GM18868 (cell line): Measurements from ENCODE around the gene CMSS1.

Source experiments
- ATAC-seq: cut with Tn5 transposase; IDR thresholded peaks from one replicate; pipeline ENCODE4 v1.9.1; 2021; ENCODE audit warnings: mild to moderate bottlenecking, moderate library complexity; ENCODE audit not compliant: unreplicated experiment

Gene CMSS1

DNA sequence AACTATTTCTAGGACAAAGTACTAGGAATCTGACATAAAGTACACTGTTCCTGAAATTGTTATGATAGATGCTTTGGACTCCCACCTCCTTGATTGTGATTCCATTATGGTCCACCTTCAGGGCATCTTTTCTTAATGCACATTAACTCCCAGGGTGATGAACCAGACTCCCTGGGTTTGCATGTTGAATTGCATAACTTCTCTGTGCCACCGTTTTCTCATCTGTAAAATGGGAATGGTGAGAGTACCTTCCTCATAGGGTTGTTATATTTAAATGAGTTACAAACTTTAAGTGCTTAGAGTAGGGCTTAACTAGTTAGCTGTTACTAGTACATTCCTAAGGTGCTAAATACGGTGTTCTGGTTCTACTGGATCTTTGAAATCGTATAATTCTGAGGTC lies 81.9 kb downstream of the CMSS1 start:
- no peak for ATAC-seq

DNA sequence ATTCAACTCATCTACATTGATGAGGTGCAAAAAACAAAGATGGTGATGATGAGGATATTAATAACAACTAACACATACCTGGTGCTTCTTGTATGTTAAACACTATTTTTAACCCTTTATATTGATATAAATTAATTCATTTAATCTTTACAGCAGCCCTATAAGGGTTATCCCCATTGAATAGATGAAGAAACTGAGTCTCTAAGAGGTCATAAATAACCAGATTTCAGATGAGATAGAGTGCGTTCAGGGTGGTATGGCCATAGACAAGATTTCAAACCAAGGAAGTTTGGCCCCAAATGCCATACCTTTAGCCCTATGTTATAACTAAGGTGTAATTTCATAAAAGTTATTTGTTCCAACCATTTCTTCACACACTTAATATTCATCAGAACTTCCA lies 82.6 kb downstream of the CMSS1 start:
- no peak for ATAC-seq

DNA sequence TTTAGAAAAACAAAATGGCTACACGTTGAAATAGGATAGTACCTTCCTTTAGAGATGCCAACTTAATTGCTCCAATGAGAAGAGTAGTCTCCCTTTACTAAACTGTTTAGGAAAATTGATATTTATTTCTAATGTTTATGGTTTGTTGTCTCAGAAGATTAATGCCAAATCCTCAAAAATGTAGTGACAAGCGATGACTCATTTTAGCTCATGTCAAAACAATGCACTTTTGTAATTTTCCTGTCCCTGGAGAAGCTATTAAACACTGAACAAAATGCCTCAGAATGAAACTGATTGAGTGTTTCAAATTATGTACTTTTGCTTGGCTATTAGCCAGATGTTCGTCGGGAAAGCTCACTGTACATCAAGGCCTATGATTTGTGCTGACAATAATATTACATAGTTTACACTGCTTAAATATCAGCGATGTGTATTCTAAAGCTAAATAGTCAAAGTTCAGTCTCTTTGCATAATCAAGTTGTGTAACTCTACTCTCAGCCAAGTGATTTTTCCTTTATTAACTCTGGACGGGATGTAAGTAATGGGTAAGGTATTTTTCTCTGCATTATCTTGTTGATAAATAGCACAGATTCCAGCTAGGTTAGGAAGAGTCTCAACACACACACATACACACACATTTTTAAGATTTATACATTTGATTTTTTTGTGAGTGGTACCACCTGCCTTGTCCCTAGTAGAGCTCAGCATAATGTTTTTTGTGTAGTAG lies 83.7 kb downstream of the CMSS1 start:
- ATAC-seq: no peak

DNA sequence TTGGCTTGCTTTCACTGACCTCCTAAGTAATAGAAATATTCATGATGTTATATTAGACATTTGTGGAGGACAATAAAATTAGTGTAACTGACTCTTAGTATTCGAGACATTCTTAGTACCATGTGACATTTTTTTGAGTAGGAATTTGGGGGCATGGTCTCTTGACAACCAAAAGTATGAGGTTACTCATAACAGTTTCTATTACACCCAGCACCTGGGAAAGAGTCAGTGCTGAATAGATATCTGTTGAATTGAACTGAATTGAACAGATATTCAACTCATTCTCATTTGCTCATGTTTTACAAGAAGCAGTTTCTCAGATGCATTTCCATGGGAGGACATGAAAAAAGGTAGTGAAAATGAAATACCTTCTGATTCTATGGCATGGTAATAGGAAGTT lies 84.4 kb downstream of the CMSS1 start:
- ATAC-seq: peak; percentile 52

DNA sequence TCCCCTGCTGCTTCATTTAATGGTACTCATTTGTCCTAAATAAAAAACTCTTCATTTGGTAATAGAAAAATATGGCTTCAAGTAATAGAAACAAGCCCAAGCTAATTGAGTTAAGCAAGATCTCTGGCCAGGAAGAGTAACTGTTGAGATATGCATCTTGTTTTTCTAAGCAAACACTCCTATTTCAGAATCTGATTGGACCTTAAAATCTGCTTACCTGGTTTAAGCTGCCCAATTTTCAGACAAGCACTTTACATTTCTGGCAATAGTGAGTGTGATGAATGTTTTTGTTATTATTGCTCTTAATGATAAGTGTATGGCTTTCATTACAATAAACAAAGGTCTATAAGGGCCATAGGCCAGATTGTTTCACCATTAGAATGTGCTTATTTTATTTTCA lies 86.2 kb downstream of the CMSS1 start:
- no peak for ATAC-seq

DNA sequence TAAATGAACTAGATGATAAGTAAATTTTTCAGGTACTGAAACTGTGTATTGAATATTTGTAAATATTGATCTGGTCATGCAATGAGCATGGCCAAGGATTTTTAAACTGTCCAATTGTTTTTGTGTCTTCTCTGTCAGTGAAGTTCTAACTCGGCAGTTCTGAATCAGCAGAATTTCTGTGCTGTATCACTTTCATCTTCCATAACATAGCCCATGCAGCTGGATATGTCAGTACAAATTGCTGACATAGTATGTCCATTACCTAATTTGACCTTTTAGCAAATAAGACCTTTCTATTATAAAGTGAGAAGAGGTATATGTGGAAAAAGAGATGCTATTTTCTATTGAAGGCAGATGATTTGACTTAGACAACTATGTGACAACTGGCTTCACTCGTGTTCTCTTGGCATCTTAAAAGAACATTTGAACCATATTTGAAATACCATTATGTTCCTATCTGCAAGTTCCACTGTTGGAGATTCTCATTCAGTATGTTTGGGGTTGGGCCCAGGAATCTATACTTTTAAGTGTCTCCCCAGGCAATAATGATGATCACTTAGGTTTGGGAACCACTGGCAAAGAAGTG lies 90.4 kb downstream of the CMSS1 start:
- no peak for ATAC-seq

DNA sequence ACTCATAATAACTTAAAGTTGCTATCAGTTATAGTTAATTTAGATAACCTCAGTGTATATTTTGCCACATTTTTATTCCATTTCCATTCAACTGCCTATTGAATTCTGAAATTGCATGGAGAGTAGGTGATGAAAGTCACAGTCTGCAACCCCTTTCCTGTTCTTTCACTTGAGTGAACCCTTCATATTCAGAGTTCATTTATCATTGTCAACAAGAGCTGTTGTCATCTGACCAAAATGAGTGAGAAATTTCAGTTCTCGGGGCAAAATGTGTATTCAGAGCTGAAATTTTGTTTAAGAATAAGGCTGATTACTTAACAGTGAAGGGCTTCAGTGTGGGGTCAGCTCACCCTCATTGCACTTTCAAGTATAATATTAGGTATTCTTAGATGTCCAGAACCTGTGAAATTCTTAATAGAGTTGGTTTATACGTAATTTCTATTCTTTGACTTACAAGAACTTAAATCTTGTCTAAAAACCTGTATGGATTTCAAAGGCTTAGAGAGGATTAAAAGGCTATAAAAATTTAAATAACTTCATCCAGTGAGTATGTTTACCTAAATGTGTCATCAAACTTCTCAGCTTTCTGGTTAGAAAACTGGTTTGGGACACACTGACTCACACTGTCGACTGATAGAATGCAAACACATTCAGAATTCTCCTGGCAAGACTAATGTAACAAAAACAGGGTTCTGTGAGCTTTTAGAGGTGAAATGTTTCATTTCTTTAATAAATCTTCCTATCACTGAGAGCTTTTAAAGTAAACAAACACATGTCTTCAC lies 92.2 kb downstream of the CMSS1 start:
- no peak for ATAC-seq

DNA sequence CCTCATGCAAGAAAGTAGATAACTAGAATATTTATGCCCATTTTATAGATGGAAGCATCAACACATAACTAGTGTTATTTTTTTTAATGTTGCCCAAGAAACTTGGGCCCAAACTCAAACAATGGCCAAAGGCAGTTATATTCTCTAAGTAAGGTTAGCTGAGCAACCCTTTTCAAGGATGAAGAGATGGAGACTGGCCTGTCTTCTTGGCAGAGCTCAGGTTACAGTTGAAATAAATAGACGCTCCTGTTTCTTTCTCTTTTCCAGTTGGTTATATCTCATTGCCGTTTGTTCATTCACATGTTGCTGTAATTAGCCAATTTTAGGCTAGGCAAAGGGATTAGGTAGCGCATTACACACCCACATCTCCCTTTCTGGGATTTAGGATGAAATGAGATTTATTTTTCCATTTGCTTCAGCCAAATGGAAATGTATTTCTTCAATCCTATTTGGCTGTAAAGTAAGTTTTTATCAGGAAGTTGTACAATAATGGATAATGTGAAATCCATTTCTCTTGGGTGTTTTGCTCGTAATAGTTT lies 93.2 kb downstream of the CMSS1 start:
- ATAC-seq: no peak

DNA sequence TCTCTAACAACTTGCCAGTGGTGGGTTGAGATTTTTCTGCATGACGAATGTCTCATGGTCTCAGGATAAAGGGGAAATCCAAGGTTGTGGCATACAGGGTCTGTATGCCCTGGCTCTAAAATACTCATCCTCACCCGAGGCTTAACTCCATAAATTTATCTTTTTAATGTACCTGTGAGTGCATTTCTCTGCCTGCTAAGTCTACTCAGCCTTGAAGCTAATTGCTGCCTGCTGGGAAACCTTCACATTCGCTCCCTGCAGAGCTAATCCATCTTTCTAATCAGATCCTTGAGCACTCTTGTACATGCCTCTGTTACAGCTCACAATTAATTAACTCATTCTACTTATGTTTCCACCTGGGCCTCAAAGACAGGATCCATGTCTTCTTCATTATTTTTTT lies 93.8 kb downstream of the CMSS1 start:
- no peak for ATAC-seq

DNA sequence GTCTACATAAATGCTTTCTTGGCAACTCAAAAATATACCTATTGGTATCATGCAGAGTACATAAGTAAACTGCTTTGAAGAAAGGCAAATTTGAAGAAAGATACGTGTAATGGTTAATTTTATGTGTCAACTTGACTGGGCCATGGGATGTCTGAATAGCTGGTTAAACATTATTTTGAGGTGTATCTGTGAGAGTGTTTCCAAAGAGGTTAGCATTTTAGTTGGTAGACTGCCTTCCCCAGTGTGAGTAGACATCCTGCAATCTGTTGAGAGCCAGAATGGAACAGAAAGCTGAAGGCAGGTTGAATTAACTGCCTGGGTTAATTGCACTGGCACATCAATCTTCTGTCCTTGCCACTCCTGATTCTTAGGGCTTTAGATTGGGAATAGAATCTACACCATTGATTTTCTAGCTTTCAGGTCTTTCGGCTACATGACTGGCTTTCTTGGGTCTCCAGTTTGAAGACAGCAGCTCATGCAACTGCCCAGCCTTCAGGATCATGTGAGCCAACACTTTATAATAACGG lies 98.3 kb downstream of the CMSS1 start:
- no peak for ATAC-seq

DNA sequence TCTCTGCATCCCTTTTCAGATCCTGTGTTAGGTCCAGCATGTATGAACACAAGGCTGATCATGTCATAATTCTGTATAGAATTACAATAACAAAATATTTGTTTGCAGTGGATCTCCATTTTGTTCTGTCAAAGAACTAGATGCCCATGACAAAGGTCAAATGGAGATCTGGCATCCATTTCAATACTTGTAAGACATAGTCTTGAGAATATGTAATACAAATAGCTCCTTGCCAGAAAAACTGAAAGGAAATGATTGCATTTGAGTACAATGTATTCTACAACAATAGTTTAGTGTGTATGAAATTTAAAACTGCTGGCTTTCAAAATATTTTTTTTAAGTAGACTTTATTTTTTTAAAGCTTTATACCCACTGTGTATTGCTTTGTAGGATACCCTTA lies 101.1 kb downstream of the CMSS1 start:
- no peak for ATAC-seq

DNA sequence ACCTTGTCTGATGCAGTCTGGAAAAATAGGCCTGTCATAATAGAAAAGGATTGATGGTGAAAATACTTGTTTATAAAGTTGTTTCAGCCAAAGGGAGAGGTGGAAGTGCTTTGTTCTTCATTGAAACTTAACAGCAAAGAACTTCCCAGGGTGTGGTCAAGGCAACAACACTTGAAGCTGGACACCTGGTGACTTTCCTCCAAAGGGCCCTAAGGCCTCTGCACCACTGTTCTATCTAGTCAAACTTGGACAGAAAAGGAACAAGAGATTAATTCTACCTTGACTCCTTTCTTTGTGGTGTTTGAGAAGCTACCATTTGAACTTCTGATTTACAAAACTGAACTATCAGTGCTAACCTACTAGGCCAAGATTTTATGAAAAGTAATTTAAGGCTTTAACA lies 102.0 kb downstream of the CMSS1 start:
- ATAC-seq: no peak

DNA sequence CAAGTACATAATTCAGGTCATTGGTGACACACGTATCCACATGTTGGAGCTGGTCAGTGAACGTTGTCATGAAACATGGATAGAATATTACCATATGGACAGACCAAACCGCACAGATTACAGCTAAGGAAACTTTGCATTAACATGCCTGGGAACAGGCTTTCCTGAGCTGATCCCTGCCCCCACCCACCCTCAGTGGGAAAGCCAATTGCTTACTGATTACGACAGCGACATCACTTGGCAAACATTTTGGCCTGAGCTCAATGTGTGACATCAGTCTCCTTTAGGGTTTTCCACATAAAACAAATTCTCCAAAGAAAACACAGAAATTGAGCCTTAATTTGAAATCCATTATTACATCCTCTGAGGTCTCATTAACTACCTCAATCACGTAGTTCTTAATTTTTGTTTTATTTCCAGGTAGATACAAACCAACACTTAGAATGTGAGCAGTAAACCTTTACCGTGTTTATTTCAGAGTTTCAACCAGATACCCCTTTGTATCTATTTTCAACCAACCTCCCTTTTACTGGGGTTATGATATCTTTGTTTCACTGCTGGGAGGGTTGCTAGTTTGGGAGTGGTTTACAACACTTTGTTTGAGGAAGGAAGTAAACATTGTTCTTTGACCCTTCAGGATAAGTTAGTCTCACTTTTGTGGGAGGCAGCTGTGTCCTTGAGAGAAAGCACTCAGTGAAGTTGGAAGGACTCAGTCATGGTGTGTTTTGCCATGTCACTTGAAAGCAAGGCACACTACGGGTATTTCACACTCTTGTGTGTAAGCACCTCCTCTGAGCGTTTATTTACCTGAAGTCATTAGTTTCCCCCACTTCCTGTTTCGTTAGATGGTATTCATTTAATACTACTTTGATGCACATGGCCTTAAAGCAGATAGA lies 103.1 kb downstream of the CMSS1 start:
- peak; percentile 77 for ATAC-seq

DNA sequence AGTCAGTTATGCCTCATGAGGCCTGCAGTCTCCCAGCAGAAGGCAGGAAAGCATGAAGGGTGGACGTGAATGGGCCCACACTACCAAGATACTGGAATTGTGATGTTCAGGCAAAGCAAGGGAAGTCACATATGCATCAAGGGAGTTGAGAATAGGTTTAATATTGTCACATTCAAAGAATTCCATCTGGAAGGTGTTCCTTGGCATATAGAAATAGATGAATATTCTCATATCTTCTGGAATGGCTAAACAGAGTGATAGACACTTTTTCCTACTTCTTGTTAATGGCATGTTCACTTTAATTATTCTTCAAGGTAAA lies 103.7 kb downstream of the CMSS1 start:
- ATAC-seq: no peak

DNA sequence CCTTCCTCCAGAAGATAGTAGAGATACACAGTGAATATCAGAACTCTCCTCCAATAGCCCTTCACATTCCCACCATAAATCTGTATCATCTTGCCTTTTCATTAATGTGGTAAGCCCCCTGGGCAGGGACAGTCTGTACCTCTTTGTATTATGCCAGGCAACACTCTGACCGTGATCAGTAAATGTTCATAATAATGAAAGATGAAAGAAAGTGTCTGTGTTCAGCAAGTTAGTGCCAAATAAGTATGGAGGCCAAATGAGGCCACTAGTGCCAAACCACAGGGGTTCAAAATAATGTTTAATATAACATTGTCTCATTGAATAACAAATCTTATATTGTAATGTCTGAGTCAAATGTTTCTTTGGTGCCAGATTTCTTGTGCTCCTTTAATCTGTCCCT lies 104.3 kb downstream of the CMSS1 start:
- ATAC-seq: no peak

DNA sequence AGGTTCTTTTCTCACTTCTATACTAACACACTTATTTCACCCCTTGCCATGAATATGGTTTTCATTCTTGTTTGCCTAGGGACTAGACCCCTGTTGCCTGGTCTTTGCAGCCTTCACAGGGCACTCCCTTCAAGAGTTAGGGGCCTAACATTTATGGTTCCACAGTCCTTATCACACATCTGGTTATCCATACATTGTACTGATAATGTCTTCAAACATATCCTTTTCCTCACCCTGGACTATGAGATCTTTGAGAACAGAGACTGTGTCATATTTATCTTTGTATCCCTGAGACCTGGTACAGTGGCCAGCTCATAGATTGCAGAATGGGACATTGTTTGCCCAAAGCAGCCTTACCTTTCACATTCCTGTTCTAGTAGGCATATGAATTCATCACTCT lies 106.2 kb downstream of the CMSS1 start:
- no peak for ATAC-seq

DNA sequence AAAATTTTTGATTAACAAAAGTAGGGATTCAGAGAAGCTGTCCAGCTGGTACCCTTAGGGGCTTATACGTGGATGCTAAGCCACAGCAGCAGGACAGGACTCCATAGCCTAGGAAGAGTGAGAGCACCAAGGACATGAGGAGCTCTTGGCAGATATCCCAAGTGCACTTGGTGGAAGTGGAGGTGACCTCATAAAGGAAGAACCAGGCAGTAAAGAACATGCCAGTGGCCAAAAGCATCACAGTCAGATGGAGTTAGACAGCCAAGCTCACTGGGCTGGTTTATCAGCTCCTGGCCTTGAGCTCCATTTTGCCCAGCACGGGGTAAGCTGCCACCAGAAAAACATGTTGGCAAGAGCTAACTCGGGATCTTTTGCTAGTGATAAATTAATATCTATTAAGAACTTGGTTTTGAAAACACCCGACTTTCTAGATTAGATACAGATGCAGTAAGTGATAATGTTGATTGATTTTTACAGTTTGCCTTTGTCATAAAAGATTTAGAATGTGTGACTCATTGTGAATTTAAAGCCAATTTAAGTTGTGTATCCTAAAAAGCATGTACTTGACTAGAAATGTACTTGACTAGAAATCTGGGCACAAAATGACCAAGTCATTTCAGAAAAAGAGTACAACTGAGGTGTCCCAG lies 108.0 kb downstream of the CMSS1 start:
- ATAC-seq: no peak

DNA sequence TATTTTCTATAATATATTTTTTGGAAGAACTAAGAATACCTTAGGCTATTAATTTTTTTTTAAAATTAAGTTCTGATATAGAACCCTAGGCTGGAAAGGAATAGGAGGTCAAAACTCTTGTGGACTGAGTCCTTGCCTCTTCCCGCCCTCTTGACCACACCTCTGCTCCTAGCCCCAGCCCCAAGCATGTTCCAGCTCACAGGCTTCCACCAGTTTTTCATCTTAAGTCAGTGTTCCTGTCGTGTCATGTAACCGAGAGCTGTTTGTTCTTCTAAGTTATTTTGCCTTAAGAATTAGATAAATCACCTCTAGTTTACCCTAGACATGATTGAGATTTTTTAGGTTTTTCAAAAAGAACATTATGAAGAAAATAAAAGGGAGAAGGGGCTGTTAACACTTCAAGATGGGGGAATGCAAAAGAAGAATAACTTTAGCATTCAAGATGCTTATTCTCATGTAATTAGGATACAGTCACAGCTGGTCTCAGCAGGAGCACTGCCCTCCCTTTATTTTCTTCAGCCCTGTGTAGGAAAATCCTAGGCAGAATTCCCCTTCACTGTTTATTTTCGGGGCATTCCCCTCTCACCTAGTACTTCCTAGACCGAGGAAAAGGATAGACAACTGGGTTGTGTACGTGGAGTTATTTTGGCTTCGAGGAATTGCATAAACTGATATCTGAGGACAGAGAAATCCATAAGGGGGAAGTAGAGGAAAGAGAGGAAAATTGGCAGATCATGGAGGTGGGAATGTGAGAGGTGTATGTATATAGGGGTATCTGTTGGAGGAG lies 110.2 kb downstream of the CMSS1 start:
- ATAC-seq: no peak
